Astrocyte (in vitro differentiated cells and primary cell): ENCODE data around the gene OR4K2.
"Not testable (repeated sequence)": the region's sequence is repeated elsewhere in the genome, so short reads cannot be mapped to it uniquely, and the experiment has no call there.

ENCODE experiments used
- EZH2 ChIP-seq: IDR thresholded peaks from 2 replicates; pipeline ENCODE4 v1.6.1; 2012; ENCODE audit warnings: mild to moderate bottlenecking, low read length, inconsistent platforms; ENCODE audit not compliant: insufficient read depth
- TF ChIP-seq, protein P1 (sequence below): IDR thresholded peaks from 2 replicates; pipeline ENCODE4 v1.5.1; 2011; ENCODE audit warnings: low read depth, mild to moderate bottlenecking, inconsistent platforms, low read length, moderate library complexity; ENCODE audit not compliant: insufficient read depth

DNA sequence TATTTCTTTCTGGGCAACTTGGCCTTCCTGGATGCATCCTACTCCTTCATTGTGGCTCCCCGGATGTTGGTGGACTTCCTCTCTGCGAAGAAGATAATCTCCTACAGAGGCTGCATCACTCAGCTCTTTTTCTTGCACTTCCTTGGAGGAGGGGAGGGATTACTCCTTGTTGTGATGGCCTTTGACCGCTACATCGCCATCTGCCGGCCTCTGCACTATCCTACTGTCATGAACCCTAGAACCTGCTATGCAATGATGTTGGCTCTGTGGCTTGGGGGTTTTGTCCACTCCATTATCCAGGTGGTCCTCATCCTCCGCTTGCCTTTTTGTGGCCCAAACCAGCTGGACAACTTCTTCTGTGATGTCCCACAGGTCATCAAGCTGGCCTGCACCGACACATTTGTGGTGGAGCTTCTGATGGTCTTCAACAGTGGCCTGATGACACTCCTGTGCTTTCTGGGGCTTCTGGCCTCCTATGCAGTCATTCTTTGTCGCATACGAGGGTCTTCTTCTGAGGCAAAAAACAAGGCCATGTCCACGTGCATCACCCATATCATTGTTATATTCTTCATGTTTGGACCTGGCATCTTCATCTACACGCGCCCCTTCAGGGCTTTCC is 47.2 kb upstream of the OR4K2 start:
- TF ChIP-seq, protein P1, sequence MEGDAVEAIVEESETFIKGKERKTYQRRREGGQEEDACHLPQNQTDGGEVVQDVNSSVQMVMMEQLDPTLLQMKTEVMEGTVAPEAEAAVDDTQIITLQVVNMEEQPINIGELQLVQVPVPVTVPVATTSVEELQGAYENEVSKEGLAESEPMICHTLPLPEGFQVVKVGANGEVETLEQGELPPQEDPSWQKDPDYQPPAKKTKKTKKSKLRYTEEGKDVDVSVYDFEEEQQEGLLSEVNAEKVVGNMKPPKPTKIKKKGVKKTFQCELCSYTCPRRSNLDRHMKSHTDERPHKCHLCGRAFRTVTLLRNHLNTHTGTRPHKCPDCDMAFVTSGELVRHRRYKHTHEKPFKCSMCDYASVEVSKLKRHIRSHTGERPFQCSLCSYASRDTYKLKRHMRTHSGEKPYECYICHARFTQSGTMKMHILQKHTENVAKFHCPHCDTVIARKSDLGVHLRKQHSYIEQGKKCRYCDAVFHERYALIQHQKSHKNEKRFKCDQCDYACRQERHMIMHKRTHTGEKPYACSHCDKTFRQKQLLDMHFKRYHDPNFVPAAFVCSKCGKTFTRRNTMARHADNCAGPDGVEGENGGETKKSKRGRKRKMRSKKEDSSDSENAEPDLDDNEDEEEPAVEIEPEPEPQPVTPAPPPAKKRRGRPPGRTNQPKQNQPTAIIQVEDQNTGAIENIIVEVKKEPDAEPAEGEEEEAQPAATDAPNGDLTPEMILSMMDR = not testable (repeated sequence)
- TF ChIP-seq EZH2 = not testable (repeated sequence)
